ENCODE results near the gene MED6. TPM values are rescaled to one million over a fixed set of nuclear protein-coding genes. Genes with fewer than 3 reads are reported as not detected.

The MED6 gene
- total RNA-seq, 4 donors from 2014 or later: 27.1 to 58.7 (median 44.3) TPM

DNA sequence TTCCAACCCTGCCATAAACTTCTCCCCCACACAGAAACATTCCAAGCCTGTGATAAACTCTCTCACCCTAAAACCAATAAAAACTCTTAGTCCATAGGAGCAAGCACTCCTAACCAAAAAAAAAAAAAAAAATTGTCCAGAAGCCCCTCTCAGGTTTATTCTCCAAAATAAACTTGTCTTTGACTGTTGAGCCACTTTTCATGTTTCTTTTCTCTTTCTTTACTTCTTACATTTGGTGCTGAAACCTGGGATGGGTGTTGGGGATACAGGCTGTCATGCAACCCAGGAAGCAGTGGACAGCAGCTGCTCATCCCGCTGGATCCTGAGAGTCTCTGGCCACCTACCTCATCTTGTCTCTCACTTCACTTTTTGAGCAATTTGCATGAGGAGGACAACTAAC lies 63.6 kb downstream of the MED6 start:
- H3K4me3 ChIP-seq (ENCODE audit: low read depth, poor library complexity, severe bottlenecking): no peak overlapping the region
- intact Hi-C loops (cut with DNase I; ENCODE audit: low total_unique reads): no loop called here
- no peak for DNase-seq (ENCODE audit: low spot score in 2 of 2)
- 97 to 100% methylated on average over 1 of the region's 1 CpG for WGBS, 2 donors
- TF ChIP-seq POLR2A (IDR thresholded peaks at IDR 0.05): no peak
- TF ChIP-seq, protein P1, sequence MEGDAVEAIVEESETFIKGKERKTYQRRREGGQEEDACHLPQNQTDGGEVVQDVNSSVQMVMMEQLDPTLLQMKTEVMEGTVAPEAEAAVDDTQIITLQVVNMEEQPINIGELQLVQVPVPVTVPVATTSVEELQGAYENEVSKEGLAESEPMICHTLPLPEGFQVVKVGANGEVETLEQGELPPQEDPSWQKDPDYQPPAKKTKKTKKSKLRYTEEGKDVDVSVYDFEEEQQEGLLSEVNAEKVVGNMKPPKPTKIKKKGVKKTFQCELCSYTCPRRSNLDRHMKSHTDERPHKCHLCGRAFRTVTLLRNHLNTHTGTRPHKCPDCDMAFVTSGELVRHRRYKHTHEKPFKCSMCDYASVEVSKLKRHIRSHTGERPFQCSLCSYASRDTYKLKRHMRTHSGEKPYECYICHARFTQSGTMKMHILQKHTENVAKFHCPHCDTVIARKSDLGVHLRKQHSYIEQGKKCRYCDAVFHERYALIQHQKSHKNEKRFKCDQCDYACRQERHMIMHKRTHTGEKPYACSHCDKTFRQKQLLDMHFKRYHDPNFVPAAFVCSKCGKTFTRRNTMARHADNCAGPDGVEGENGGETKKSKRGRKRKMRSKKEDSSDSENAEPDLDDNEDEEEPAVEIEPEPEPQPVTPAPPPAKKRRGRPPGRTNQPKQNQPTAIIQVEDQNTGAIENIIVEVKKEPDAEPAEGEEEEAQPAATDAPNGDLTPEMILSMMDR (IDR thresholded peaks at IDR 0.05): no peak

DNA sequence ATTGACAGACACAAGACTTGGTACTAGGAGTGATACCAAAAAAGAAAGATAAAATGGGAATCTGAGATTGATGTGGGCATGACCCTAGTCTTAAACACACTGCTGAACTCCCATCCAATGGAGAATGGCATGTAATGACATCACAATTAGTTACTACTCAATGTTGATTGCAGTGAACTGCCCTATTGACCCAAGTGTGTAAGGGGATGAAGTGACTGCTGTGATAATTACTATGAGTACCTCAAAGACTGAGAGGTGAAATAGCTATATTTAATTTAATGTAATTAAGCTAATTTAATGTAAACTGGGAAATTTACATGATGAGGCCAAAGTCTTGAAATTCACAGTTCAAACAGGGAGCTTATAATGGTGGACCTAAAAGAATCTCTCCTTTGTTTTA lies 65.6 kb downstream of the MED6 start, which contains the start of gene ADAM20:
Gene ADAM20 (minus strand): TSS at position 101 of the 400 bp plus-strand sequence. CDS start 10,247 bp downstream, outside the sequence.
- TF ChIP-seq, protein P1 (IDR thresholded peaks at IDR 0.05): no peak
- TF ChIP-seq POLR2A (IDR thresholded peaks at IDR 0.05): no peak
- intact Hi-C loops (cut with DNase I; ENCODE audit: low total_unique reads): no loop called here
- DNase-seq (ENCODE audit: low spot score in 2 of 2): no peak
- no peak within 1 kb of the TSS for H3K4me3 ChIP-seq (ENCODE audit: low read depth, poor library complexity, severe bottlenecking)

Other genes with a start within 250 kb of the MED6 start
- 10 to 100 TPM; 22.0 to 45.5 (median 28.9) TPM for gene COX16, start 241.0 kb downstream of the MED6 start, total RNA-seq
- gene SYNJ2BP, start 183.6 kb downstream of the MED6 start, total RNA-seq: 10 to 100 TPM in 2 of 4 donors, 1 to 10 TPM in 2; 5.9 to 14.5 (median 10.5) TPM
- gene ADAM21, start 148.5 kb downstream of the MED6 start, total RNA-seq: under 1 TPM in 1 of 4 donors, not detected in 3; 0.13 TPM
- gene ADAM20, start 65.7 kb downstream of the MED6 start, total RNA-seq: 1 to 10 TPM in 1 of 4 donors, under 1 TPM in 2, not detected in 1; 0.58 to 2.1 (median 0.61) TPM
- 10 to 100 TPM in 2 of 4 donors, 1 to 10 TPM in 2; 6.3 to 10.2 (median 8.7) TPM for gene TTC9, start 41.3 kb upstream of the MED6 start, total RNA-seq
- gene MAP3K9, start 208.9 kb upstream of the MED6 start, total RNA-seq: 10 to 100 TPM; 18.3 to 23.9 (median 20.7) TPM

Measured in lower leg skin (tissue), 4 donors.